SK-N-MC (cell line): Measurements from ENCODE around the gene B4GALT4.

Experiments used
- EZH2 ChIP-seq: fragments of 200-600 bp; sonication (generic); IDR thresholded peaks from one replicate; pipeline ENCODE4 v1.6.1; 2017; ENCODE audit warnings: antibody characterized with exemption
- POLR2AphosphoS5 ChIP-seq: IDR thresholded peaks from 2 replicates; pipeline ENCODE4 v1.6.1; 2012; ENCODE audit warnings: mild to moderate bottlenecking, low read depth, low read length, borderline replicate concordance

GRCh38 chr3:119238363-119238762, 2.3 kb downstream of the B4GALT4 start:
- TF ChIP-seq POLR2AphosphoS5 (no peak), EZH2 (no peak)
